ENCODE measurements around the gene EIF4G2.
A peak's percentile ranks its signal among the peaks of the same experiment; 100 is the strongest.

The EIF4G2 gene

DNA sequence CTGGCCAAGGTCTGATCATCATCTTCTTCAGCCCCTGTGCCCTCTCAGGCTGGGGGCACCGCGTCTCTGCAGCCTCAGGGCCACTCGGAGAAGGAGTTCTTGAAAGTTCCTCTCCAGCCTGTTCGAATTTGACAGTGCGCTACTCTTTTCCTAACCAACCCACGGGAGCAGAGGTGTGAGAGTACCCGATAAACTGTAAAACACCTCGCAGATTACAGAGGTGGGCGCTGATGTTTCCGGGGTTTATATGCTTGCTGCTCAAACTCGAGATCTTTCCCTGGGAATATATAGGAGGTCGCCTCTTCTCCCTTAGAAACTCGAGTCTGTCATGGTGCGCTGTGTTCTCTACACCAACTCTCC is 57.2 kb downstream of the EIF4G2 start:
- Histone ChIP-seq H3K79me2 (ENCODE audit: insufficient read depth, low read length) (peaks cover 28% of the 10 kb centered on the region), H3K36me3 (ENCODE audit: insufficient read depth, low read length) (peaks cover 38% of the 10 kb centered on the region), H3K4me1 (ENCODE audit: insufficient read depth, low read length) (peaks cover 26% of the 10 kb centered on the region), H3K9me3 (ENCODE audit: insufficient read depth, low read length, severe bottlenecking) (no peaks in the 10 kb centered on the region), H4K20me1 (ENCODE audit: insufficient read depth, low read length) (no peaks in the 10 kb centered on the region; the same call in 1 of the 2 replicates), H3K4me3 (ENCODE audit: low read depth in 1 of 2, low read length in 2 of 2) (peak overlapping the region; percentile 81 to 87), H3K27ac (ENCODE audit: low read length) (peak overlapping the region; percentile 95), H3K27me3 (ENCODE audit: insufficient read depth, low read length, poor library complexity) (no peaks in the 10 kb centered on the region), H3K9ac (ENCODE audit: low read depth, low read length) (peak overlapping the region; percentile 72), H2AFZ (ENCODE audit: low read depth, low read length) (peak overlapping the region; percentile 89), H3K4me2 (ENCODE audit: insufficient read depth, low read length) (peak overlapping the region; percentile 81)
- no peak for TF ChIP-seq EZH2 (IDR thresholded peaks at IDR 0.05; ENCODE audit: borderline replicate concordance, low read depth, low read length, severe bottlenecking)
- TF ChIP-seq, protein P1, sequence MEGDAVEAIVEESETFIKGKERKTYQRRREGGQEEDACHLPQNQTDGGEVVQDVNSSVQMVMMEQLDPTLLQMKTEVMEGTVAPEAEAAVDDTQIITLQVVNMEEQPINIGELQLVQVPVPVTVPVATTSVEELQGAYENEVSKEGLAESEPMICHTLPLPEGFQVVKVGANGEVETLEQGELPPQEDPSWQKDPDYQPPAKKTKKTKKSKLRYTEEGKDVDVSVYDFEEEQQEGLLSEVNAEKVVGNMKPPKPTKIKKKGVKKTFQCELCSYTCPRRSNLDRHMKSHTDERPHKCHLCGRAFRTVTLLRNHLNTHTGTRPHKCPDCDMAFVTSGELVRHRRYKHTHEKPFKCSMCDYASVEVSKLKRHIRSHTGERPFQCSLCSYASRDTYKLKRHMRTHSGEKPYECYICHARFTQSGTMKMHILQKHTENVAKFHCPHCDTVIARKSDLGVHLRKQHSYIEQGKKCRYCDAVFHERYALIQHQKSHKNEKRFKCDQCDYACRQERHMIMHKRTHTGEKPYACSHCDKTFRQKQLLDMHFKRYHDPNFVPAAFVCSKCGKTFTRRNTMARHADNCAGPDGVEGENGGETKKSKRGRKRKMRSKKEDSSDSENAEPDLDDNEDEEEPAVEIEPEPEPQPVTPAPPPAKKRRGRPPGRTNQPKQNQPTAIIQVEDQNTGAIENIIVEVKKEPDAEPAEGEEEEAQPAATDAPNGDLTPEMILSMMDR (IDR thresholded peaks at IDR 0.05; ENCODE audit: borderline replicate concordance, extremely low read depth, low read length, poor library complexity, severe bottlenecking) = no peak
- peak; percentile 31 for ATAC-seq (ENCODE audit: insufficient read depth, low read depth)
- DNase-seq = no peak

DNA sequence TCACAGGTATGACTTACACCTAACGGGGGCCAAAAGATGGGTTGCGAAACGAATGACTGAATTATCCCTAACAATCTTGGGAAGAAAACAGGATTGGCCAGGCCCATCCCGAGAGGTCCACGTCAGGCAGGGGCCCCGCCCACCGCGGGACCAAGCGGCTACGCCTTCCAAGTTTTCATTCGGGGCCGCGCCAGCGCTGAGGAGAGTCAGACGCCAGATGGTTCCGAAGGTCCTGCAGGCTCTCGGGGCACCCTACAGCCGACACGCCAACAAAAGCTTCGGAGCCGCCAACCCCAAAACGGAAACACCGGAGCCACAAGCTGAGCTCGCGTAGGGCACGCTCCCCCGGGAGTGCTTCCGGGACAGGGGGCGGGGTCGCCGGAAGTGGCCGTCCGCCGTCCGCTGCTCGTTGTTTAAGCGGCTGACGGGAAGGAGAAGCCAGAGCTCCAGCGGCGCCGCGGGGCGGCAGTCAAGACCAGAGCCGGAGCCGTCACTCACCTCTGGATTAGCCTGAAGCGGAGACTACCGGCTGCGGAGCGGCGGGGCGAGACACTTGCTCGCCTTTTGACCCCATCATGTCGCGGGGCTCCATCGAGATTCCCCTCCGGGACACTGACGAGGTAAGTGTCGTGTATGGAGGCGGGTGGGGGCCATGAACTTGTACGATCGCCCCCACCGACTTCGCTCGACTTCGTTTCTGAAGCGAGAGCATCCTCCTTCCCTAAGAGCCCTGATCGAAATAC is 57.7 kb downstream of the EIF4G2 start, which contains the start of gene CTR9:
TSS of gene CTR9 (plus strand) at position 409 of the 743 bp plus-strand sequence. CDS start at position 576, 167 bp downstream.
- TF ChIP-seq, protein P1 (IDR thresholded peaks at IDR 0.05; ENCODE audit: borderline replicate concordance, extremely low read depth, low read length, poor library complexity, severe bottlenecking) = peak; percentile 54
- TF ChIP-seq EZH2 (IDR thresholded peaks at IDR 0.05; ENCODE audit: borderline replicate concordance, low read depth, low read length, severe bottlenecking) = no peak

DNA sequence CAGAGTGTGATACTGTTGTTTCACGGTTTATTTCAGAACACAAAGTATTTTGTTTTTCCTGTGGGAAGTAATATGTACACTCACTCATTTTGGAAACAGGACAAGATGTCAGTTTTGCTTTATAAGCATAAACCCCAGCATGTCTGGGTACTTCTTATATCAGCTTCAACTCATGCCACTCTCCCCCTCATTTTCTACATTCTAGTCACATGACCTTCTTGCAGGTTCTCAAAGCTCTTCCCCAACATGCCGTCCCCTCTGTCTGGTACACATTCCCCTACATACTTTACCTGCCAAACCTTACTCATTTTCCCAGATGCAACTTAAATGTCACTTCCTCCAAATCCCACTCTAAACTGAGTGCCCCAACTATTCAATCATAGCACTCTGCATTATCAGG is 59.2 kb downstream of the EIF4G2 start:
- no peak for DNase-seq
- Histone ChIP-seq H4K20me1 (ENCODE audit: insufficient read depth, low read length) (no peaks in the 10 kb centered on the region; the same call in 1 of the 2 replicates), H3K36me3 (ENCODE audit: insufficient read depth, low read length) (peaks cover 17% of the 10 kb centered on the region), H3K79me2 (ENCODE audit: insufficient read depth, low read length) (peaks cover 28% of the 10 kb centered on the region), H3K9ac (ENCODE audit: low read depth, low read length) (no peak overlapping the region), H2AFZ (ENCODE audit: low read depth, low read length) (0 out of 2 replicates have a peak overlapping the region, but pooled peaks have one; percentile 36), H3K4me2 (ENCODE audit: insufficient read depth, low read length) (no peak overlapping the region), H3K27ac (ENCODE audit: low read length) (no peak overlapping the region), H3K4me3 (ENCODE audit: low read depth in 1 of 2, low read length in 2 of 2) (no peak overlapping the region), H3K9me3 (ENCODE audit: insufficient read depth, low read length, severe bottlenecking) (no peaks in the 10 kb centered on the region), H3K27me3 (ENCODE audit: insufficient read depth, low read length, poor library complexity) (no peaks in the 10 kb centered on the region), H3K4me1 (ENCODE audit: insufficient read depth, low read length) (peaks cover 26% of the 10 kb centered on the region)
- TF ChIP-seq, protein P1 (IDR thresholded peaks at IDR 0.05; ENCODE audit: borderline replicate concordance, extremely low read depth, low read length, poor library complexity, severe bottlenecking) = no peak
- no peak for TF ChIP-seq EZH2 (IDR thresholded peaks at IDR 0.05; ENCODE audit: borderline replicate concordance, low read depth, low read length, severe bottlenecking)
- ATAC-seq (ENCODE audit: insufficient read depth, low read depth) = no peak

More for the DNA sequence above, 57.7 kb downstream of the EIF4G2 start, which contains the start of gene CTR9:
- H3K4me1 ChIP-seq (ENCODE audit: insufficient read depth, low read length) = peaks cover 26% of the 10 kb centered on the region
- DNase-seq (peak; percentile 93), ATAC-seq (ENCODE audit: insufficient read depth, low read depth) (peak; percentile 94)
- H3K36me3 ChIP-seq (ENCODE audit: insufficient read depth, low read length) = peaks cover 33% of the 10 kb centered on the region
- H3K27ac ChIP-seq (ENCODE audit: low read length) = peak within 1 kb of the TSS; percentile 95
- H3K79me2 ChIP-seq (ENCODE audit: insufficient read depth, low read length) = peaks cover 28% of the 10 kb centered on the region
- peak within 1 kb of the TSS; percentile 81 for H3K4me2 ChIP-seq (ENCODE audit: insufficient read depth, low read length)
- H2AFZ ChIP-seq (ENCODE audit: low read depth, low read length) = peak within 1 kb of the TSS; percentile 89
- no peaks in the 10 kb centered on the region for H3K27me3 ChIP-seq (ENCODE audit: insufficient read depth, low read length, poor library complexity)
- peak within 1 kb of the TSS; percentile 72 for H3K9ac ChIP-seq (ENCODE audit: low read depth, low read length)
- H3K9me3 ChIP-seq (ENCODE audit: insufficient read depth, low read length, severe bottlenecking) = no peaks in the 10 kb centered on the region
- no peaks in the 10 kb centered on the region; the same call in 1 of the 2 replicates for H4K20me1 ChIP-seq (ENCODE audit: insufficient read depth, low read length)
- peak within 1 kb of the TSS; percentile 81 to 87 for H3K4me3 ChIP-seq (ENCODE audit: low read depth in 1 of 2, low read length in 2 of 2)
